Lung (tissue), 12 donors: ENCODE data around the gene VTCN1. TPM values are rescaled to one million over a fixed set of nuclear protein-coding genes. Genes with fewer than 3 reads are reported as not detected.
A peak's percentile ranks its signal among the peaks of the same experiment; 100 is the strongest.

ENCODE experiments used
- ATAC-seq: fragments of 200-7000 bp; cut with Tn5 transposase; one replicate; pipeline ENCODE4 v1.9.1; 2020; ENCODE audit warnings: moderate number of reproducible peaks; ENCODE audit not compliant: insufficient read depth, low FRiP score
- DNase-seq, 3 donors: peaks; one replicate each; pipeline ENCODE4 v3.0.0-alpha.2; 2013 to 2017
- H3K27ac ChIP-seq, 2 donors: one replicate each; pipeline ENCODE4 v1.5.1; 2013; ENCODE audit warnings: mild to moderate bottlenecking in 2 of 2, moderate library complexity in 2 of 2, control low read depth in 1 of 2, inconsistent platforms in 1 of 2, low read depth in 1 of 2, low read length in 1 of 2
- H3K27me3 ChIP-seq, 3 donors: one replicate each; pipeline ENCODE4 v1.5.1; 2013; ENCODE audit warnings: low read length in 2 of 3; ENCODE audit not compliant: control insufficient read depth in 3 of 3, insufficient read depth in 3 of 3
- H3K36me3 ChIP-seq, 4 donors: one replicate each; pipeline ENCODE4 v1.5.1; 2013; ENCODE audit warnings: low read length in 4 of 4, mild to moderate bottlenecking in 1 of 4, moderate library complexity in 1 of 4; ENCODE audit not compliant: control insufficient read depth in 4 of 4, insufficient read depth in 4 of 4
- H3K4me1 ChIP-seq, 5 donors: one replicate each; pipeline ENCODE4 v1.5.1; 2013; ENCODE audit warnings: low read length in 5 of 5, mild to moderate bottlenecking in 2 of 5, moderate library complexity in 1 of 5; ENCODE audit not compliant: control insufficient read depth in 5 of 5, insufficient read depth in 5 of 5
- H3K4me3 ChIP-seq: one replicate; pipeline ENCODE4 v1.5.1; 2013; ENCODE audit warnings: mild to moderate bottlenecking, control low read depth, moderate library complexity
- H3K9ac ChIP-seq, 2 donors: one replicate each; pipeline ENCODE4 v1.5.1; 2013; ENCODE audit warnings: low read length in 2 of 2, control low read depth in 1 of 2; ENCODE audit not compliant: insufficient read depth in 1 of 2
- H3K9me3 ChIP-seq, 4 donors: one replicate each; pipeline ENCODE4 v1.5.1; 2013; ENCODE audit warnings: low read length in 3 of 4, mild to moderate bottlenecking in 1 of 4, moderate library complexity in 1 of 4; ENCODE audit not compliant: control insufficient read depth in 4 of 4, insufficient read depth in 3 of 4
- WGBS, 2 donors: extraction: QIAGEN DNeasy Blood & Tissue Kit; methylation state at CpG; one replicate each; pipeline ENCODE4 v1.1.7; 2013; 5-methylcytosine and 5-hydroxymethylcytosine counted together
- polyA plus RNA-seq, 2 donors: library from polyadenylated mRNA; stranded (reverse); fragments of 200-250 nt; gene quantifications; one replicate each; pipeline ENCODE4 v1.2.1, GENCODE V29; 2013
- total RNA-seq, 2 donors: library from RNA; depleted of rRNA in 1 of 2; stranded (reverse); fragments of >200 nt in 1 of 2; gene quantifications; one replicate each; pipeline ENCODE4 v1.2.1, GENCODE V29; 2014 to 2021
- TF ChIP-seq, protein P1 (sequence below): IDR thresholded peaks from 2 replicates; pipeline ENCODE4 v1.5.1; 2012; ENCODE audit warnings: mild to moderate bottlenecking; ENCODE audit errors: control extremely low read depth, extremely low read depth
- donor health status: control.
- donor health status: control.
- donor health status: Bipolar disorder and iron deficiency.
- donor health status: healthy.
- donor health status: DM: yes; HTN: yes; CAD: no.

The VTCN1 gene
- total and polyA plus RNA-seq, 4 donors, result 0.45 to 3.9 (median 1.9) TPM

DNA sequence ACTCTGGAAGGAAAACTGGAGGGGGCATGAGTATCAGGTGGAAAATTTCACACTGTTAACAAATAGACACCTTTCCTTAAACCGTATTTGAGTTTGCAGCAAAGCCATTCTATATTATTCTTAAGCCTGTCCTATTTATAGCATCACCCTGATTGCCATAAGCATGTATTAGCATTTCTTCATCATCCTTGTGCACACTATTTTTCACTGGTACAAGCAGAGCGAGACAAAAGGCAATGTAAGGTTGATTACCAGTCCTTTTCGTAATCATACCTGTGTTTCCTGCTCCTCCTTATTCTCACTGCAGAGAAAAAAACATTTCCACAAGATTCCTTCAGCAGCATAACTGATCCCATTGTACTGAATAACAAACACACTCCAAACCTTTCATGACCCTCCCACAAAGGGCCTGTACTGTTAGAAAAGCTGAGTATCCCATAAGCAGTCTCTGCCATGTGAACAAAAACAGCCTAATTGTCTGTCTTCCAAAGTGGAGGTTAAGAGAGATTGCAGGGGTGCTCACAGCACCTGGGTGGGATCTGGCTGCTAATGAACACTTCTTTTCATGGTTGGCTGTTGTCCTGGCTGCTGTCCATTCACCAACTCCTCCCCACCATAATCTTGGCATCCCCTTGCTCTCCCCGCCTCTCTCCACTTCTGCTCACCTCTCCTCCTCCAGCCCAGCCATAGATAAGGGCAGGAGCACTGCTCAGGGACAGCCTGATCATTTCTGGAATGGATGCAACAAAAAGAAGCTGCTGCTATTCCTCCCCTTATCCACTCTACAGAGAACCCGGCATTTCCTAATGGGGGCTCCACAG, 30.4 kb downstream of the VTCN1 start:
- no peak for ATAC-seq
- WGBS, 2 donors, result 87 to 95% methylated on average over 5 of the region's 5 CpGs
- Histone ChIP-seq H3K36me3 (no peaks in the 10 kb centered on the region), H3K9ac (no peak overlapping the region), H3K4me1 (peaks cover 0 to 8% (median 0%) of the 10 kb centered on the region in 5 donors), H3K27me3 (no peaks in the 10 kb centered on the region), H3K9me3 (no peaks in the 10 kb centered on the region), H3K27ac (no peak overlapping the region), H3K4me3 (no peak overlapping the region)
- TF ChIP-seq, protein P1, sequence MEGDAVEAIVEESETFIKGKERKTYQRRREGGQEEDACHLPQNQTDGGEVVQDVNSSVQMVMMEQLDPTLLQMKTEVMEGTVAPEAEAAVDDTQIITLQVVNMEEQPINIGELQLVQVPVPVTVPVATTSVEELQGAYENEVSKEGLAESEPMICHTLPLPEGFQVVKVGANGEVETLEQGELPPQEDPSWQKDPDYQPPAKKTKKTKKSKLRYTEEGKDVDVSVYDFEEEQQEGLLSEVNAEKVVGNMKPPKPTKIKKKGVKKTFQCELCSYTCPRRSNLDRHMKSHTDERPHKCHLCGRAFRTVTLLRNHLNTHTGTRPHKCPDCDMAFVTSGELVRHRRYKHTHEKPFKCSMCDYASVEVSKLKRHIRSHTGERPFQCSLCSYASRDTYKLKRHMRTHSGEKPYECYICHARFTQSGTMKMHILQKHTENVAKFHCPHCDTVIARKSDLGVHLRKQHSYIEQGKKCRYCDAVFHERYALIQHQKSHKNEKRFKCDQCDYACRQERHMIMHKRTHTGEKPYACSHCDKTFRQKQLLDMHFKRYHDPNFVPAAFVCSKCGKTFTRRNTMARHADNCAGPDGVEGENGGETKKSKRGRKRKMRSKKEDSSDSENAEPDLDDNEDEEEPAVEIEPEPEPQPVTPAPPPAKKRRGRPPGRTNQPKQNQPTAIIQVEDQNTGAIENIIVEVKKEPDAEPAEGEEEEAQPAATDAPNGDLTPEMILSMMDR, result no peak
- no peak for DNase-seq

DNA sequence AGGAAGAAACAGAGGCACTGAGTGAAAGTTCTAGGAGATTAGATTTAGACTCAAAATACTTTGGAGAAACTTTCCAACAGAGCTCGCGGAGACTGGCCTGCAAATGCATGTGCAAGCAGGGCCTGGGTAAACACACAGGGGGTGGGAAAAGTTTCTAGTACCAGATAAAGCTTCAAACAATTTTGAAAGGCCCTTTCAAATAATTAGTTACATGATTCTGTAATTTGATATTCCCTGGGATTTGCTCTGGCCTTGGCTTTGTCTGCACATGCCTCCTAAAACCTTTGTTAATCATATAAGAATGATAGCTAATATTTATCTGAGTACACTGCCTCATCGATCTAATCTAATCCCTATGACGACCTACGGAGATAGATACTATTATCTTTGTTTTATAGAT, 31.3 kb downstream of the VTCN1 start:
- no peaks in the 10 kb centered on the region for H3K9me3 ChIP-seq
- WGBS, 2 donors, result 66 to 68% methylated on average over 5 of the region's 5 CpGs

DNA sequence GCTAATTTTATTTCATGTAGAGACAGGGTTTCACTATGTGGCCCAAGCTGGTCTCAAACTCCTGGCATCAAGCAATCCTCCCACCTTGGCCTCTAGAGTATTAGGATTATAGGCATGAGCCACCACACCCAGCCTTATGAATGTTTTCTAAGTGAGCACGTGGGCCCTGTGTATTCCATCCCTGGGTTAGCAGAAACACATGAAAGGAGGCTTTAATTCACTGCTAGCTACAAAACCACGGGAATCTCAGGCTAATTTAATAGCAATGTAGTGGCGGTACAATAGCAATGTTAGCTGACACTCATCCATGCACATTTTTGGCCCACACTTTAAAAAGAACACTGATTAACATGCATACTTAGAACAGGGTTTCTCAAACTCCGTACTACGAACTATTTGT, 32.0 kb downstream of the VTCN1 start:
- H3K4me3 ChIP-seq, result no peak overlapping the region
- H3K4me1 ChIP-seq, result peaks cover 0 to 8% (median 0%) of the 10 kb centered on the region in 5 donors
- no peaks in the 10 kb centered on the region for H3K27me3 ChIP-seq
- TF ChIP-seq, protein P1, result no peak
- 84 to 87% methylated on average over 5 of the region's 5 CpGs for WGBS, 2 donors
- H3K27ac ChIP-seq, result no peak overlapping the region
- no peak overlapping the region for H3K9ac ChIP-seq
- H3K9me3 ChIP-seq, result no peaks in the 10 kb centered on the region
- DNase-seq (no peak), ATAC-seq (no peak)
- H3K36me3 ChIP-seq, result no peaks in the 10 kb centered on the region

More for the DNA sequence above, 31.3 kb downstream of the VTCN1 start:
- no peak overlapping the region for H3K27ac ChIP-seq
- ATAC-seq (no peak), DNase-seq (peak in 2 of 3 donors; percentile 11 to 50)
- H3K4me1 ChIP-seq, result peaks cover 0 to 8% (median 0%) of the 10 kb centered on the region in 5 donors
- H3K4me3 ChIP-seq, result no peak overlapping the region
- H3K36me3 ChIP-seq, result no peaks in the 10 kb centered on the region
- TF ChIP-seq, protein P1, result no peak
- H3K9ac ChIP-seq, result no peak overlapping the region
- H3K27me3 ChIP-seq, result no peaks in the 10 kb centered on the region

DNA sequence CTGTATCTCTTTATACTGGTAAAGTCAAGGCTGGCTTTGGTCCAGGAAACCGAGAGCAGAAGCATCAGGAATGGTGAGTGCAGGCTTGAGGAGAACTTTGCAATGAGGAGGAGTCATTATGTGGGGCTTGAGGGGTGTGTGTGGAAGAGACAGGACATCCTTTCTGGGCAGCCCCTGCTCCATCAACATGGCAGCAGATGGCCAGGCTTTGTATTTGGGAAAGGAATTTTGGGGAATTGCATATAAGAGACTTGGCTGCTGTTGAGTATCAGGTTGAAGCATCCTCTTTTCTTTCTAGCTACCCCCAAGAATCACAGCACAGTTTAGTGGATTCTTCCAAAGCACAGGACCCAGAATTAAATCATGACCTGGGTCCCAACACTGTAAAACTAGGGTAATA, 33.4 kb downstream of the VTCN1 start:
- no peak overlapping the region for H3K9ac ChIP-seq
- H3K4me1 ChIP-seq, result peaks cover 0 to 8% (median 0%) of the 10 kb centered on the region in 5 donors
- no peak overlapping the region for H3K27ac ChIP-seq
- TF ChIP-seq, protein P1, result no peak
- DNase-seq (no peak), ATAC-seq (no peak)
- WGBS, 2 donors, result 50 to 74% methylated on average over 1 of the region's 1 CpG
- no peak overlapping the region for H3K4me3 ChIP-seq
- no peaks in the 10 kb centered on the region for H3K9me3 ChIP-seq
- H3K36me3 ChIP-seq, result no peaks in the 10 kb centered on the region
- no peaks in the 10 kb centered on the region for H3K27me3 ChIP-seq
